Suppressor macrophage treated with lipopolysaccharide for 4 hours (primary cell): Measurements from ENCODE around the gene UQCRFS1.
"Not testable (repeated sequence)": the region's sequence is repeated elsewhere in the genome, so short reads cannot be mapped to it uniquely, and the experiment has no call there.

Experiments
- DNase-seq: peaks from one replicate; pipeline ENCODE4 v3.0.0-alpha.2; 2020

UQCRFS1 gene

DNA sequence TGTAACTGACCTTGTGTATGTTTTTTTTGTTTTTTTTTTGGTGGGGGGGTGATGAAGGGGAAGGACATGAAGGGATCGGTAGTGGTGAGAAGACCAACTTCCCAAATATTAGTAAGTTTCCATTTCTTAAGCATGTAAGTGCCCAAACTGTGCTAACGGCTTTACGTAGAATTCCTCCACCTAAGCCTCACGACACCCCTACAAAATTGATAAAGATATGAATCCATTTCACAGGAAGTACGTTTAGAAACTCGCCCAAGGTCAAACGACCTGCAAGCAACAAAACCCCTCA is 649 bp downstream of the UQCRFS1 start:
- DNase-seq, result no peak

DNA sequence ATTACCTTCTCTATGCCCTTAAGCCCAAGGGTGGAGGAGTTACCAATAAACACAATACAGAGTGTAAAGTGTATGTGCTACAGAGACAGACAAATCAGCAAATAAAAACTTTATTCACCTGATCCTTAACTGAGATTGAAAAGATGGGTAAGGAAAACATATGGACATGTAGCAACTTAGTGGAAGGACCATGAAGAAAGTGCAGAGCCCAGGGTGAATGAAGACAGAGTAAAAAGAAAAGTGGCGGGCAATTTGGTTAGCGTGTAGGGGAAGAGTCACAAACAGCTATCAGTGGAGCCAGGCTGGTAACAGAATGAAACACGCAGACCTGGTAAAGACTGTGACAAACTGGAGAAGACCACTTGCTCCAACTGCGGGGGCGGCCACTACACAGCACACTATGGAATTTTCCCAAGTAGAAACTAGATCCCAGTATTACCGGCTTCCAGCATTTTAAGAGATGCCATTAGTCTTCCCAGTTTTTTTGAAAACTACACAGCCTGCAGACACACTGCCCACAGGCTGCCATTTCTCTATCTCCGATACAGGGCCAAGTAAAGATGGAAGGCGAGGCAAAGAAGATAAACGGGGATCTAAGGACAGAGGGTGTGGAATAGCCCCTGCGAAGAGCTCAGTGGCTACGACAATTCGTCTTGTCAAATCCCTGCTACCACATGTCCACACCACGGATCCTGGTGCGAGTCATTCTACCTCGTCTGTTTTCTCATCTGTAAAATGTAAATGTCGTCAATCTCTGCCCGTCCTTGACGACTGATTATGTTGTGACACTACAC is 1.2 kb downstream of the UQCRFS1 start:
- DNase-seq, result peak; percentile 29

DNA sequence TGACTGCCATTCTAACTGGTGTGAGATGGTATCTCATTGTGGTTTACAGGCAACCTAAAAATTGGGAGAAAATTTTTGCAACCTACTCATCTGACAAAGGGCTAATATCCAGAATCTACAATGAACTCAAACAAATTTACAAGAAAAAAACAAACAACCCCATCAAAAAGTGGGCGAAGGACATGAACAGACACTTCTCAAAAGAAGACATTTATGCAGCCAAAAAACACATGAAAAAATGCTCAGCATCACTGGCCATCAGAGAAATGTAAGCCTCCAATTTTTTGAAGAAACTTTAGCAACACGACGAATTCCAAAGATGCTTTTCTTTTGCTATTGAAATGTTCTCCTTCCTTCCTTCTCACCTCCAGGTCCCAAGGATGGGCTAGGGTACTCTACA is 1.9 kb downstream of the UQCRFS1 start:
- DNase-seq, result not testable (repeated sequence)

DNA sequence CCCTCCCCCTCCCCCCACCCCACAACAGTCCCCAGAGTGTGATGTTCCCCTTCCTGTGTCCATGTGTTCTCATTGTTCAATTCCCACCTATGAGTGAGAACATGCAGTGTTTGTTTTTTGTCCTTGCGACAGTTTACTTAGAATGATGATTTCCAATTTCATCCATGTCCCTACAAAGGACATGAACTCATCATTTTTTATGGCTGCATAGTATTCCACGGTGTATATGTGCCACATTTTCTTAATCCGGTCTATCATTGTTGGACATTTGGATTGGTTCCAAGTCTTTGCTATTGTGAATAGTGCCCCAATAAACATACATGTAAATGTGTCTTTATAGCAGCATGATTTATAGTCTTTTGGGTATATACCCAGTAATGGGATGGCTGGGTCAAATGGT is 2.4 kb downstream of the UQCRFS1 start:
- DNase-seq, result not testable (repeated sequence)

- DNase-seq, result not testable (repeated sequence)
Measured at GRCh38 chr19:29207403-29208187, 5.4 kb downstream of the UQCRFS1 start.

DNA sequence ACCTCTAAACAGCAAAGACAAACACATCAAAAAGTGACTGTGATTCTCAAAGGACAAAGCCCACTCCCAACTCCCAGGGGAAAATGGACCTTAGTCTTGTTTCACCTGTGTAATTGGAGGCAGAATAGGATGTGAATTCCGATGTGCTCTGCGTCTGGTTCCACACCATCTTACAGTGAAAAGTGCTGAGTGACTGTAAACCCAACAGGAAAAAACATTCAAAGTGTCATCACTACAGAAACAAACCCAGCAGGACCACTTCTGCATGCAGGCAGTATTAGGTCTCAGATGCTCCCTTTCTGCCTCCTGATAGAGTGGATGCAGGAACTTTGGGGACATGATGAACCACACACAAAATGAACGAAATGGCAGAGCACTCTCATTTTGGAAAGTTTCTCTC is 6.5 kb downstream of the UQCRFS1 start:
- no peak for DNase-seq

GRCh38 chr19:29202281-29202680 is 10.7 kb downstream of the UQCRFS1 start:
- no peak for DNase-seq

GRCh38 chr19:29201855-29202254 is 11.1 kb downstream of the UQCRFS1 start:
- DNase-seq, result no peak

DNA sequence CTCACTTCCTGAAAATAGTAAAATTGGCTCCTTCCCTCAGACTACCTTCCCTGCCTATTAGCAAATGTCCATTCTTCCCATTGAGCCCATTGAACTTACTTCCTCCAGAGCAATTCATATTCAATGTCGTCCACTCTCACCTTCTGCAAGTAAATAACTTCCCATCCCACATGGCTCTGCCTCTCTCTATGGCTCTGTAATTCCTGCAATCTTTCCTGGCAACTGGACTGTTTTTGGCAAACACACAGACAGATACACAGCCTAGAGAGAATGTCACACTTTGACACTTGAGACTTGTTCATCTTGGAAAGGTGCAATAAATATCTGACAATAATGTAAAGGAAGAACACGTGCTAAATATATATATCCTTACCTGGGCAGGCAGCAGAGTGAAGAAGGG is 18.3 kb downstream of the UQCRFS1 start:
- DNase-seq, result no peak

GRCh38 chr19:29193155-29193554 is 19.8 kb downstream of the UQCRFS1 start:
- no peak for DNase-seq

DNA sequence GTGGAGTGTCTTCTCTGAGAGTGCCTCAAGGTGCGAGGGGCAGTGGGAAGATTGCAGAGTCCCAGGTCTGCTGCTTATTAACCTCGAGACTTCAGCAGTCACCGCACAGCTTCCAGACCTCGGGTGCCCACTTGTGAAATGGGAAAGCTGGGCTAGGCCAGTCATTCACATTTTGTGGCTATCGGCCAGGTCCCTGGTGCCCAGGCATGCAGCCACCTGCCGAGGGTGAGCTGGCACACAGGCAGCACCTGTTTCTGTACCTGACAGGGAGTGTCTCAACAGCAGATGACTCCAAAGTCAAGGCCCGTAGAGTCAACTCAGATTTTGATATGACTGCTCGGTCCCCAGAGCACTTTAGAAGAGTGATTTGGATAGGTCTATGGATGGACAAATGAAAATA is 21.9 kb downstream of the UQCRFS1 start:
- DNase-seq, result no peak

- no peak for DNase-seq
Measured at GRCh38 chr19:29189033-29189360, 24.0 kb downstream of the UQCRFS1 start.

DNA sequence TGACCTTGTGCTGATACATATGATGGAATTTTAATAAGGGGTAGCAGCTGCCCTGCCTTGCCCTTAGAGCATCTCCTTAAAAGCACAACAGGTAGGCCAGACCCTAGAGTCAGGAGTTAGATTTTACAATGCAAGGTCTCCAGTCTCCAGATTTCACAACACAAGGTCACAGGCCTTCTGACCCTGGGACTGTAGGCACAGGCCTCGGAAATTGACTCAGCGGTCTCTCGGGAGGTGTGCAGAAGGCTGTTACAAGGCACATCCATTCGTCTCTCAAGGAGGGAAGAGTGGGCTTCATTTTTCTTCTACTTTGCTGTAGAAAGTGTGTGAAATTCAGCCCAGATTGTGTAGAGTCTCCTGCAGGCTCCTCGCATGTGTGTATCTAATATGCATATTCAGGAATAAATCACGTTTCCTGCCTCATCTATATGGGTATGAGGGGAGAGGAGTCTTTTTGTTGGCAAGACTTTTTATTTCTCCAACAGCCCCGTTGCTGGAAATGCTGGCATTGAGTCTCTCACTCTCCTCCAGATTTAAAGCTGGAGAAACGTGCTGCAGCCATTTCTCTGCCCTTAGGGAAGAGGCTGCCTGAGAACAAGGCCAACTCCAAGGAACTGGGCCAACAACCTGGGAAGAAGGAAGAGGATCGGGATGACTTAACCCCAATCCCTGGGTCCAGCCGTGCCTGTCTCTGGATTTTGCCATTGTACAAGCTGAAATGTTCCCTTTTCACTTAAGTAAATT is 24.5 kb downstream of the UQCRFS1 start:
- DNase-seq, result no peak

DNA sequence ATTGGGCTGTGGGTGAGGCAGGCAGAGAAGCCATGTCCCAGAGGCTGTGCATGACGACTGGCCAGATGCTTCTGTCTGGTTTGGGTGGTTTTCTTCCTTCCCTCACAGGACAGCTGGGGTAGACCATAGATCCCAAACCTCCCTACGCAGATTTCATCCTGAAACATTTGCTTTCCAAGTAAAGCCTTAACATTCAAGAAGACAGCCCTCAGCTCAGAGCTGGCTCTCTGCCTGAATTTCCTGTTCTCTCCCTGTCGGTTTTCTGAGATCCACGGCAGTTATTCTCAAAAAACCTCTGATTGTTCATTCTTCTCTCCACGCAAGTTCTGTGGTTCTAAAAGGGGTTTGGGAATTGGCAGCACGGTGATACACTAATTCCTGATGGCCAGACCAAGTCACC is 25.3 kb downstream of the UQCRFS1 start:
- DNase-seq, result no peak

- DNase-seq, result no peak
Measured at GRCh38 chr19:29185427-29185826, 27.5 kb downstream of the UQCRFS1 start.

DNA sequence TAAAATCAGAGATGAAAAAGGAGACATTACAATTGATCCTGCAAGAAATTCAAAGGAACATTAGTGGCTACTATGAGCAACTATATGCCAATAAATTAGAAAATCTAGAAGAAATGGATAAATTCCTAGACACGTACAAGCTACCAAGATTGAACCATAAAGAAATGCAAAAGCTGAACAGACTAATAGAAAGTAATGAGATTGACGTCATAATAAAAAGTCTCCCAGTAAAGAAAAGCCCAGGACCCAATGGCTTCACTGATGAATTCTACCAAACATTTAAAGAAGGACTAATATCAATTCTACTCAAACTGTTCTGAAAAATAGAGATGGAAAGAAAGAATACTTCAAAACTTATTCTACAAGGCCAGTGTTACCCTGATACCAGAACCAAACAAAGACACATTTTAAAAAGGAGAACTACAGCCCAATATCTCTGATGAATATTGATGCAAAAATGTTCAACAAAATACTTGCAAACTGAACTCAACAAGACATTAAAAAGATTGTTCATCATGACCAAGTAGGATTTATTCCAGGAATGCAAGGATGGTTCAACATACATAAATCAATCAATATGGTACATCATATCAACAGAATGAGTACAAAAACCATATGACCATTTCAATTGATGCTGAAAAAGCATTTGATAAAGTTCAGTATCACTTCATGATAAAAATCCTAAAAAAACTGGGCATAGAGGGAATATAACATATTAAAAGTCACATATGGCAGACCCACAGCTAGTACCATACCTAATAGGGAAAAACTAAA is 35.8 kb downstream of the UQCRFS1 start:
- DNase-seq, result no peak

DNA sequence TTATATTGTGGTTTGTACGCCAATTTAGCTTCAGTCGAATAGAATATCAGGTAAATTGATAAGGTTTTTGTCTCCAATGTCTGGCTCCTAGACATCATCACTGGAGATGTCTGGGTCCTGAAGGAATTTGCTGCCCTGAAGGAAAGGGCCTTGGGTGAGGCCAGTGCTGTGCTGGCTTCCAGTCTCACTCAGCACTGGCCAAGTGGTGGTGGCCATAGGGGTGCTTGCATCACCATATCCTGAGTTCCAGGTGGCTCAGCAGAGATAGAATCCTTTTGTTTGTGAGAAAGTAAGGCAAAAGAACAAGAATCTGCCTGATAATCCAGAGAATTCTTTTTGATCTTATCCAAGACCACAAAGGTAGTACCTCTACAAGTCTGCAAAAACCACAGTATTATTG is 39.1 kb downstream of the UQCRFS1 start:
- DNase-seq, result no peak

GRCh38 chr19:29172302-29172701 is 40.6 kb downstream of the UQCRFS1 start:
- peak; percentile 4 for DNase-seq

DNA sequence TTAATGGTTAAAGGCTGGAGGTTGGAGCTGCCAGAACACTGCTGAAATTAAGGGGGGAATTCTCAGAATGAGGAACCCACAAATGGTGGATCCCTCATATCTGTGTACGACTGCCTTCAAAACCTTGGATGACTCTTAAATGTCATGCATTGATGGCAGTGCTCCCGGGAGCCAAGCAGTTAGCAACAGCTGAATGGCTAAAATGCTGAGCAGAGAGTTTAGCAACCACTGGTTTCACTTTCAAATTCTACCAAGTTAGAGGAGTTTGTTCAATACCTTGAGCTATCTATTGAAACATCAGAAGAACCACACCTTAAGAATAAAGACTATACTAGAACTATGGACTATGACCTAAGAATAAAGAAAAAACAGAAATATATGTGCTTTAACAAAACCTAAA is 41.4 kb downstream of the UQCRFS1 start:
- DNase-seq, result peak; percentile 1

DNA sequence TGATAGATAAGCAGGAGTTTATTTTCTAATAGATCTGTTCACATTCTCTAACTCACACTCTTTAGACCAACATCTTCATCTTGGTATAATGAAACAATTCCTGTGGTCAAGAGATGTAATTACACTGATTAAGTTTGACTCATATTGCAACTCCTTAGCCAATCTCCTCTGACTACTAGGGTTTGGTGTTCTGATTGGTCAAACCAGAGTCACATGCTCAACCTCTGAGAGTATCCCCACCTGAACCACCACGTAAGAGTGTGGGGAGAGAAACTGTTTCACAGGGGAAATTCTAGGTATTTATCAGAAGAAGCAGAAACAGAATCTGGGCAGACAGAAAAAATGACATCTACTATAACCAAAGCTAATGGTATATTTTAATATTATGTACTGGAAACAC is 42.4 kb downstream of the UQCRFS1 start:
- DNase-seq, result no peak

- no peak for DNase-seq
Measured at GRCh38 chr19:29162694-29163093, 50.3 kb downstream of the UQCRFS1 start.

DNA sequence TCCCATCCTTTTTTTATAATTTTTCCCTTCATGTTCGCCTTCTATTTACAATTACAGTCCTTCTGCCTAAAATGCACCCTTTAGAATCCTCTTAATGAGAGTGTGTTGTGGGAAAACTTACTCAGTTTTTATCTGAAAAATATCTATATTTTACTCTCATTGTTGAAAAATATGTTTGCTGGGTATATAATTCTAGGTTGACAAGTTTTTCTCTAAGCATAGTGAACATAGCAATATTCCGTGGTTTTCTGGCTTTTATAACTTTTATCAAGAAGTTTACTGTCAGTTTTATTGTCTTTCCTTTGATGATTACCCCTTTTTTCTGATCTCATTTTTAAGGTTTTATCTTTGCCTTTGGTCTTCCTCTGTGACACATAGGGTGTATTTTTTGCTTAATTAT is 57.3 kb downstream of the UQCRFS1 start:
- DNase-seq, result no peak
